RWPE1 (cell line): Measurements from ENCODE around the gene TNFAIP6.
"Not testable (repeated sequence)": the region's sequence is repeated elsewhere in the genome, so short reads cannot be mapped to it uniquely, and the experiment has no call there.

ENCODE experiments used
- CTCF ChIA-PET: fragments of 350-600 bp; sonication (Branson Sonifier 250); formaldehyde crosslinking; extraction: SDS; loops from one replicate; lab custom pipeline; 2021; lab: Yijun Ruan, JAX
- POLR2A ChIA-PET: fragments of 400-600 bp; formaldehyde crosslinking; extraction: SDS; loops from one replicate; lab custom pipeline; 2020; ENCODE audit warnings: antibody characterized with exemption; ENCODE audit not compliant: low non-redundant PET; lab: Yijun Ruan, JAX
- DNase-seq: peaks from one replicate; pipeline ENCODE4 v3.0.0; 2012; ENCODE audit warnings: low spot score
- H3K27ac ChIP-seq: fragments of 450-650 bp; 2 replicates; pipeline ENCODE4 v1.5.1; 2017
- TF ChIP-seq, protein P1 (sequence below): fragments of 450-650 bp; conservative IDR thresholded peaks from 2 replicates; pipeline ENCODE4 v1.5.1; 2017; ENCODE audit warnings: low read depth, mild to moderate bottlenecking

The TNFAIP6 gene

DNA sequence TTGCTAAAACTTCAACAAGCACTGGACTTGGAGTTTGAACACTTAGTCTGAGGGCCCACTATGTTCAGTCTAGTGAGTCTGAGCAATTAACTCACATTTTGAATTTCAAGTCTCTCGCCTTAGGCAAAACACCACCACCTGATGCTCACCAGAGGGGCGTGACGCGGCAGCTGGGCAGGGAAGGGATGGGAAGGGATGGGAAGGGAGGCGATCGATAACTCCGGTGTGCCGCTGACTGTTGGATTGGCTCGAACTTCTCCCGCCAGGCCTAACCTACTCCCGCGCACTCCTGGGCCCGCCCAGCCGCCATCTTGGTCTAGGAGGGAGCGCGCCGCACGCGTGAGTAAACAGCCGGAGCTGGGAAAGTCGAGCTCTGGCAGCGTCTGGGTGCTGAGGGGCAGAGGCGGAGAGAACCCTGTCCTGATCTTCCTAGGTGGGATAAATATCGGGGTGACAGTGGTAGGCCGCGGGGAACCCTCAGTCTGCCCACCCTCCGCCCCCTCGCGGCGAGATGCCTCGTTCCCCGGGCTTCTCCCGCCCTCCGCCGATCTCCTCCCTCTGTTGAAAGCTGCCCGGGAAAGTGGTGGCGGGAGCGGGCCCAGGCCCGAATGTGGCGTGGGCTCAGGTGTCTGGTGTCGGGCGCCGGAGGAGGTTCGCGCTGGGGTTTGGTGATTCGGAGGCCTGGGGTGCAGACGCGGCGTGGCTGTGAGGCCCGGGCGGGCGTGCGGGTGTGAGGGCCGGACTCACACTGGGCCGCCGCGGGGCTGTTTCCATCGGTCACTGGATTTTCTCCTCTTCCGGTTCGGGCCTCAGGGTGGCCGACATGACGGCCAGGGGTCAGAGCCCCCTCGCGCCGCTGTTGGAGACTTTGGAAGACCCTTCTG is 52.5 kb downstream of the TNFAIP6 start, which contains the start of gene RIF1:
TSS of gene RIF1 (plus strand) at position 302 of the 884 bp plus-strand sequence. CDS start at position 824, 522 bp downstream.
- H3K27ac ChIP-seq = peak within 1 kb of the TSS; percentile 90
- CTCF ChIA-PET = interaction anchor here (0.5 to 1.2 kb wide), 11 partner anchors 9 to 1745 kb away, joined by 3 to 7 read pairs (median 4); no protein-coding TSS in a partner anchor
- TF ChIP-seq, protein P1, sequence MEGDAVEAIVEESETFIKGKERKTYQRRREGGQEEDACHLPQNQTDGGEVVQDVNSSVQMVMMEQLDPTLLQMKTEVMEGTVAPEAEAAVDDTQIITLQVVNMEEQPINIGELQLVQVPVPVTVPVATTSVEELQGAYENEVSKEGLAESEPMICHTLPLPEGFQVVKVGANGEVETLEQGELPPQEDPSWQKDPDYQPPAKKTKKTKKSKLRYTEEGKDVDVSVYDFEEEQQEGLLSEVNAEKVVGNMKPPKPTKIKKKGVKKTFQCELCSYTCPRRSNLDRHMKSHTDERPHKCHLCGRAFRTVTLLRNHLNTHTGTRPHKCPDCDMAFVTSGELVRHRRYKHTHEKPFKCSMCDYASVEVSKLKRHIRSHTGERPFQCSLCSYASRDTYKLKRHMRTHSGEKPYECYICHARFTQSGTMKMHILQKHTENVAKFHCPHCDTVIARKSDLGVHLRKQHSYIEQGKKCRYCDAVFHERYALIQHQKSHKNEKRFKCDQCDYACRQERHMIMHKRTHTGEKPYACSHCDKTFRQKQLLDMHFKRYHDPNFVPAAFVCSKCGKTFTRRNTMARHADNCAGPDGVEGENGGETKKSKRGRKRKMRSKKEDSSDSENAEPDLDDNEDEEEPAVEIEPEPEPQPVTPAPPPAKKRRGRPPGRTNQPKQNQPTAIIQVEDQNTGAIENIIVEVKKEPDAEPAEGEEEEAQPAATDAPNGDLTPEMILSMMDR = peak; percentile 54
- DNase-seq = peak; percentile 94
- POLR2A ChIA-PET = interaction anchor here (0.6 kb wide), 1 partner anchor 89 kb away, joined by 4 read pairs; no protein-coding TSS in a partner anchor

DNA sequence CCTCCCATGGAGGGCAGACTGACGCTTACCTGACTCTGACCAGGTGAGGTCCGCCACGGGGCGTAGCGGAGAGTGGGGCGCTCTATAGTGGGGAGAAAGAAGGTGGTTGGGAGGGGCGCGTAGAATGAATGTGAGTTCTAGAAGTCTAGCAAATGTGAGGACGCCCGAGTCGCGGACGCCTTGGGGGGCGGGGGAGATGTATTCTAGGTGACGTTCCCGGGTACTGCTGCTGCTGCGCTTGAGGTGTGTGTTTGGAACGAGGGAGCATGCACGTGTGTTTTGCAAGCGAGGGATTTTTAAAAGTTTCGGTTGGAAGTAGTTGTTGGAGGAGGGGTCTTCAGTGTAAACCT is 53.1 kb downstream of the TNFAIP6 start:
- H3K27ac ChIP-seq = peak overlapping the region; percentile 90
- ChIA-PET POLR2A (no interaction called here), CTCF (interaction anchor here (0.5 to 1.2 kb wide), 8 partner anchors 8 to 1746 kb away, joined by 3 to 7 read pairs (median 4); no protein-coding TSS in a partner anchor)
- DNase-seq = peak; percentile 45
- TF ChIP-seq, protein P1 = no peak

DNA sequence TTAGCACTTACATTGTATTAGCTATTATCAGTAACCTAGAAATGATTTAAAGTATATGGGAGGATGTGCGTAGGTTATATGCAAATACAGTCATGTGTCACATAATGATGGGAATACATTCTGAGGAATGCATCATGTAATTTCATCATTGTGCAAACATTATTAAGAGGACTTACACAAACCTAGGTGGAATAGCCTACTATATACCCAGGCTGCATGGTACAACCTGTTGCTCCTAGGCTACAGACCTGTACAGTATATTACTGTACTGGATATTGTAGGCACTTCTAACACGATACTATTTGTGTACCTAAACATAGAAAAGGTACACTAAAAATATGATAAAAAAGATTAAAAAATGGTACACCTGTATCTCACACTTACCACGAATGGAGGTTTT is 60.3 kb downstream of the TNFAIP6 start:
- H3K27ac ChIP-seq = no peak overlapping the region
- TF ChIP-seq, protein P1 = no peak
- POLR2A ChIA-PET = no interaction called here
- CTCF ChIA-PET = no interaction called here
- no peak for DNase-seq

DNA sequence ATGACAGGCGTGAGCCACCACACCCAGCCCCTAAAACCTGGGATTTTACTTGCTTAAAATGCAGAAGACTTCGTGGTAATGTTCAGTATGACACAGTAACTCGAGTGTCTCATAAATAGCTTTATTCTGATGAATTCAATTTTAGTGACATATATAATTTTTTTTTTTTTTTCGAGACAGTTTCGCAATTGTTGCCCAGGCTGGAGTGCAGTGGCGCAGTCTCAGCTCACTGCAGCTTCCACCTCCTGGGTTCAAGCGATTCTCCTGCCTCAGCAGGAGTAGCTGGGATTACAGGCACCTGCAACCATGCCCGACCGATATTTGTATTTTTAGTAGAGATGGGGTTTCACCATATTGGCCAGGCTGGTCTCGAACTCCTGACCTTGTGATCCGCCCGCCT is 64.3 kb downstream of the TNFAIP6 start:
- ChIA-PET POLR2A (interaction anchor here (0.6 kb wide), 1 partner anchor 134 kb away, joined by 3 read pairs; no protein-coding TSS in a partner anchor), CTCF (interaction anchor here (0.6 to 0.7 kb wide), 3 partner anchors 79 to 1793 kb away, joined by 3 to 4 read pairs (median 3); no protein-coding TSS in a partner anchor)
- not testable (repeated sequence) for H3K27ac ChIP-seq, DNase-seq

GRCh38 chr2:151422917-151423439 is 65.6 kb downstream of the TNFAIP6 start:
- TF ChIP-seq, protein P1 = no peak
- DNase-seq = no peak
- H3K27ac ChIP-seq = no peak overlapping the region
- ChIA-PET CTCF (interaction anchor here (0.6 kb wide), 1 partner anchor 1406 kb away, joined by 3 read pairs; no protein-coding TSS in a partner anchor), POLR2A (no interaction called here)

DNA sequence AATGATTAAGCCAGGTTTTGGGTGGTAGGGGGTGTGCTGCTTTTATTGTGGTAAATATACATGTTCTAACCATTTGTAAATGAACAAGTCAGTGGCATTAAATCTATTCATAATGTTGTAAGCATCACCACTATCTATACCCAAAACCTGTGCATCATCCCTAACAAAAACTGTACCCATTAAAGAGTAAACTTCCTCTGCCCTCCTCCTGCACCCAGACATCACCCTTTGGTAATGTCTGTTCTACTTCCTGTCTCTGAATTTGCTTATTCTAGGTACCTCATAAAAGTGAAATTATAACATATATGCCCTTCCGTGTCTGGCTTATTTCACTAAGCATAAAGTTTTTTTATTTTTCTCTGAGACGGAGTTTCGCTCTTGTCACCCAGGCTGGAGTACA is 66.4 kb downstream of the TNFAIP6 start:
- H3K27ac ChIP-seq = no peak overlapping the region
- ChIA-PET POLR2A (no interaction called here), CTCF (no interaction called here)
- TF ChIP-seq, protein P1 = no peak
- DNase-seq = no peak
